COLO668 (cell line): ENCODE data around the gene SEMA4G.
A peak's percentile ranks its signal among the peaks of the same experiment; 100 is the strongest.

ENCODE experiments used
- DNase-seq: peaks from one replicate; lab custom pipeline; 2025; ENCODE audit not compliant: unreplicated experiment; lab: John Stamatoyannopoulos, UW

The SEMA4G gene

GRCh38 chr10:101005869-101006567 lies 36.7 kb downstream of the SEMA4G start:
- no peak for DNase-seq

- DNase-seq, result no peak
Measured at GRCh38 chr10:101006593-101007098, 37.3 kb downstream of the SEMA4G start.

GRCh38 chr10:101007099-101007711 lies 37.9 kb downstream of the SEMA4G start:
- DNase-seq, result no peak

GRCh38 chr10:101007915-101008822 lies 38.9 kb downstream of the SEMA4G start:
- DNase-seq, result no peak

- no peak for DNase-seq
Measured at GRCh38 chr10:101008823-101009423, 39.6 kb downstream of the SEMA4G start.

- DNase-seq, result no peak
Measured at GRCh38 chr10:101010329-101010728, 41.0 kb downstream of the SEMA4G start.

- no peak for DNase-seq
Measured at GRCh38 chr10:101011517-101012423, 42.5 kb downstream of the SEMA4G start.

GRCh38 chr10:101012525-101013364 lies 43.4 kb downstream of the SEMA4G start:
- DNase-seq, result peak; percentile 76

GRCh38 chr10:101013365-101013825 lies 44.1 kb downstream of the SEMA4G start:
- DNase-seq, result no peak

- DNase-seq, result peak; percentile 58
Measured at GRCh38 chr10:101014230-101014884, 45.1 kb downstream of the SEMA4G start.

GRCh38 chr10:101014966-101015581 lies 45.8 kb downstream of the SEMA4G start:
- no peak for DNase-seq

- no peak for DNase-seq
Measured at GRCh38 chr10:101015582-101015973, 46.3 kb downstream of the SEMA4G start.

- DNase-seq, result no peak
Measured at GRCh38 chr10:101016814-101017213, 47.5 kb downstream of the SEMA4G start.

- no peak for DNase-seq
Measured at GRCh38 chr10:101018118-101018599, 48.9 kb downstream of the SEMA4G start.

GRCh38 chr10:101018600-101019439 lies 49.5 kb downstream of the SEMA4G start:
- DNase-seq, result peak; percentile 76
